ENCODE measurements around the gene MYO19.
A peak's percentile ranks its signal among the peaks of the same experiment; 100 is the strongest.
"Not testable (repeated sequence)": the region's sequence is repeated elsewhere in the genome, so short reads cannot be mapped to it uniquely, and the experiment has no call there.

The MYO19 gene

GRCh38 chr17:36509272-36509985, 25.2 kb downstream of the MYO19 start:
- ChIA-PET POLR2A (interaction anchor here (1.2 kb wide), 1 partner anchor 92 kb away, joined by 3 read pairs; the partner anchor contains the start of gene MRM1), CTCF (no interaction called here)
- Histone ChIP-seq H3K36me3 (ENCODE audit: control insufficient read depth in 2 of 2, insufficient read depth in 1 of 2, low read length in 2 of 2) (peaks cover 21 to 97% of the 10 kb centered on the region in 2 experiments), H3K27ac (ENCODE audit: extremely low read depth, low read depth, low read length) (no peak overlapping the region), H3K9me3 (ENCODE audit: control insufficient read depth, insufficient read depth, low read depth, low read length) (no peaks in the 10 kb centered on the region), H3K4me3 (ENCODE audit: low read depth, low read length) (no peak overlapping the region), H3K4me1 (ENCODE audit: control insufficient read depth, insufficient read depth, low read length) (no peaks in the 10 kb centered on the region)
- no peak for TF ChIP-seq ZSCAN23 (tag by site-specific recombination; IDR thresholded peaks at IDR 0.05)
- TF ChIP-seq ZNF16 (tag by site-specific recombination; IDR thresholded peaks at IDR 0.05; ENCODE audit: low read depth), result no peak
- TF ChIP-seq ZNF623 (tag by site-specific recombination; IDR thresholded peaks at IDR 0.05), result peak; percentile 97

DNA sequence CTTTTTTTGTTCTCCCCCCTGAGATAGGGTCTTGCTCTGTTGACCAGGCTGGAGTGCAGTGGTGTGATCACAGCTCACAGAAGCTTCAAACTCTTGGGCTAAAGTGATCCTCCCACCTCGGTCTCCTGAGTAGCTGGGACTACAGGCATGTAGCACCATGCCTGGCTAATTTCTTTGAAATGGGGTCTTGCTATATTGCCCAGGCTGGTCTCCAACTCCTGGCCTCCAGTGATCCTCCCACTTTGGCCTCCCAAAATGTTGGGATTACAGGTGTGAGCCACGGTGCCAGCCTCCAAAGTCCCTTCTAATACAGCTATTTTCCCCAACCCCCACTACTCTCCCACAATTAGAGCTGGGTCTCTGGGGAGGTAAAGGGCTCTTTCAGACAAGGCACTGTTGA, 26.2 kb downstream of the MYO19 start:
- H3K4me3 ChIP-seq (ENCODE audit: low read depth, low read length); CTCF ChIA-PET; H3K27ac ChIP-seq (ENCODE audit: extremely low read depth, low read depth, low read length); H3K9me3 ChIP-seq (ENCODE audit: control insufficient read depth, insufficient read depth, low read depth, low read length); POLR2A ChIA-PET; H3K4me1 ChIP-seq (ENCODE audit: control insufficient read depth, insufficient read depth, low read length): not testable (repeated sequence)
- TF ChIP-seq ZNF121 (tag by site-specific recombination; IDR thresholded peaks at IDR 0.05), result peak; percentile 94
- peaks cover 29 to 97% of the 10 kb centered on the region in 2 experiments for H3K36me3 ChIP-seq (ENCODE audit: control insufficient read depth in 2 of 2, insufficient read depth in 1 of 2, low read length in 2 of 2)

DNA sequence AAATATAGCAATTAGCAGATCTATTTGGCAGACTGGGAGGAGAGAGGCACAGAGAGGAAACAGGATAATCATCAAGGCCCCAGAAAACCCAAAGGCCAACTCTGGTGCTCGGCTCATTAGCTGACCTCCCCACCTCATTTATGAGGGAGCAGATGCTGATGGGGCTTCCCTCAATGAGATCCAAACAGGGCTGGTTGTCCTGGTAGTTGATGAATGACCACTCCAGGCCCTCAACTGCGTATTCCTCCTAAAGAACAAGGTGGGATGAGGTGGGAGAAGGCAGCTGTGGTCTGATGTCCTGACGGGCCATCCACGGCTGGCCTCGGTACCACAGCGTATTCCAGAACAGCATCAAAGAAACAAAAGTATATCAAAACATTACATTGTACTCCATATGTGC, 27.4 kb downstream of the MYO19 start:
- TF ChIP-seq ZNF654 (tag by site-specific recombination; IDR thresholded peaks at IDR 0.05; ENCODE audit: low read depth), result no peak
- TF ChIP-seq SCRT2 (tag by site-specific recombination; IDR thresholded peaks at IDR 0.05), result no peak
- TF ChIP-seq ZBTB49 (tag by site-specific recombination; IDR thresholded peaks at IDR 0.05; ENCODE audit: low read depth), result no peak
- TF ChIP-seq ZNF184 (tag by site-specific recombination; IDR thresholded peaks at IDR 0.05), result no peak
- TF ChIP-seq ZNF140 (tag by site-specific recombination; IDR thresholded peaks at IDR 0.05), result no peak
- no peak for TF ChIP-seq ZNF239 (tag by site-specific recombination; IDR thresholded peaks at IDR 0.05)
- TF ChIP-seq, protein P1, sequence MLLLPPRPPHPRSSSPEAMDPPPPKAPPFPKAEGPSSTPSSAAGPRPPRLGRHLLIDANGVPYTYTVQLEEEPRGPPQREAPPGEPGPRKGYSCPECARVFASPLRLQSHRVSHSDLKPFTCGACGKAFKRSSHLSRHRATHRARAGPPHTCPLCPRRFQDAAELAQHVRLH (tag by site-specific recombination; IDR thresholded peaks at IDR 0.05), result no peak
- TF ChIP-seq ZBTB17 (tag by site-specific recombination; IDR thresholded peaks at IDR 0.05), result no peak
- no peak for TF ChIP-seq HIC1 (tag by site-specific recombination; IDR thresholded peaks at IDR 0.05)
- TF ChIP-seq ZNF514 (tag by site-specific recombination; IDR thresholded peaks at IDR 0.05), result no peak
- no peak for TF ChIP-seq YY1 (tag by site-specific recombination; IDR thresholded peaks at IDR 0.05)
- no peak for TF ChIP-seq ZNF558 (tag by site-specific recombination; IDR thresholded peaks at IDR 0.05)
- TF ChIP-seq ZNF610 (tag by site-specific recombination; IDR thresholded peaks at IDR 0.05; ENCODE audit: borderline replicate concordance), result no peak
- no peak for TF ChIP-seq ZNF677 (tag by site-specific recombination; IDR thresholded peaks at IDR 0.05)
- TF ChIP-seq ZNF701 (tag by site-specific recombination; IDR thresholded peaks at IDR 0.05), result no peak
- TF ChIP-seq ZNF785 (tag by site-specific recombination; IDR thresholded peaks at IDR 0.05), result no peak
- TF ChIP-seq ZNF473 (tag by site-specific recombination; IDR thresholded peaks at IDR 0.05), result no peak
- no peak for TF ChIP-seq ZXDB (tag by site-specific recombination; IDR thresholded peaks at IDR 0.05)
- H3K36me3 ChIP-seq (ENCODE audit: control insufficient read depth in 2 of 2, insufficient read depth in 1 of 2, low read length in 2 of 2), result peaks cover 37 to 97% of the 10 kb centered on the region in 2 experiments
- CTCF ChIA-PET, result no interaction called here
- H3K4me3 ChIP-seq (ENCODE audit: low read depth, low read length), result no peak overlapping the region
- H3K27ac ChIP-seq (ENCODE audit: extremely low read depth, low read depth, low read length), result no peak overlapping the region
- H3K9me3 ChIP-seq (ENCODE audit: control insufficient read depth, insufficient read depth, low read depth, low read length), result no peaks in the 10 kb centered on the region
- no peaks in the 10 kb centered on the region for H3K4me1 ChIP-seq (ENCODE audit: control insufficient read depth, insufficient read depth, low read length)
- POLR2A ChIA-PET, result no interaction called here

Data from HEK293 (cell line).